ENCODE results near the gene SPEM2.

The SPEM2 gene

GRCh38 chr17:7466639-7467341 lies 41.4 kb downstream of the SPEM2 start:
- TF ChIP-seq EZH2phosphoT487 (conservative IDR thresholded peaks at IDR 0.05; ENCODE audit: low read length): no peak
- no peak for TF ChIP-seq CTCF (IDR thresholded peaks at IDR 0.05; ENCODE audit: insufficient read depth, low read length, poor library complexity, severe bottlenecking)
- H2AFZ ChIP-seq (ENCODE audit: low read depth, low read length, severe bottlenecking): no peak overlapping the region
- H3K36me3 ChIP-seq (ENCODE audit: low read length): no peaks in the 10 kb centered on the region
- H3K27ac ChIP-seq (ENCODE audit: low read depth, low read length): no peak overlapping the region
- H3F3A ChIP-seq (ENCODE audit: insufficient read depth): no peaks in the 10 kb centered on the region
- no peak overlapping the region for H3K9ac ChIP-seq (ENCODE audit: low read length)
- H3K9me2 ChIP-seq (replicated peaks; ENCODE audit: insufficient read depth, low read length): no peaks in the 10 kb centered on the region
- no peaks in the 10 kb centered on the region for H3K79me2 ChIP-seq (ENCODE audit: insufficient read depth, low read length)
- H3K4me2 ChIP-seq (ENCODE audit: low read depth, low read length, poor library complexity, severe bottlenecking): no peak overlapping the region
- no peak overlapping the region for H3K4me3 ChIP-seq (ENCODE audit: insufficient read depth, low read length, poor library complexity, severe bottlenecking)
- H4K20me1 ChIP-seq (ENCODE audit: low read depth, low read length): no peaks in the 10 kb centered on the region
- H3K9me3 ChIP-seq (ENCODE audit: insufficient read depth, low read length): no peaks in the 10 kb centered on the region
- H3K27me3 ChIP-seq (ENCODE audit: low read length): no peaks in the 10 kb centered on the region

GRCh38 chr17:7467498-7467897 lies 42.1 kb downstream of the SPEM2 start:
- no peak for TF ChIP-seq EZH2phosphoT487 (conservative IDR thresholded peaks at IDR 0.05; ENCODE audit: low read length)
- TF ChIP-seq CTCF (IDR thresholded peaks at IDR 0.05; ENCODE audit: insufficient read depth, low read length, poor library complexity, severe bottlenecking): no peak
- Histone ChIP-seq H3K9me3 (ENCODE audit: insufficient read depth, low read length) (no peaks in the 10 kb centered on the region), H2AFZ (ENCODE audit: low read depth, low read length, severe bottlenecking) (no peak overlapping the region), H3K9ac (ENCODE audit: low read length) (no peak overlapping the region), H3K27ac (ENCODE audit: low read depth, low read length) (no peak overlapping the region), H4K20me1 (ENCODE audit: low read depth, low read length) (no peaks in the 10 kb centered on the region), H3F3A (ENCODE audit: insufficient read depth) (no peaks in the 10 kb centered on the region), H3K36me3 (ENCODE audit: low read length) (no peaks in the 10 kb centered on the region), H3K9me2 (replicated peaks; ENCODE audit: insufficient read depth, low read length) (no peaks in the 10 kb centered on the region), H3K79me2 (ENCODE audit: insufficient read depth, low read length) (no peaks in the 10 kb centered on the region), H3K4me3 (ENCODE audit: insufficient read depth, low read length, poor library complexity, severe bottlenecking) (no peak overlapping the region), H3K27me3 (ENCODE audit: low read length) (no peaks in the 10 kb centered on the region), H3K4me2 (ENCODE audit: low read depth, low read length, poor library complexity, severe bottlenecking) (no peak overlapping the region)

GRCh38 chr17:7468290-7468689 lies 42.9 kb downstream of the SPEM2 start:
- no peaks in the 10 kb centered on the region for H3K9me2 ChIP-seq (replicated peaks; ENCODE audit: insufficient read depth, low read length)
- H3K9ac ChIP-seq (ENCODE audit: low read length): no peak overlapping the region
- no peaks in the 10 kb centered on the region for H3K79me2 ChIP-seq (ENCODE audit: insufficient read depth, low read length)
- H4K20me1 ChIP-seq (ENCODE audit: low read depth, low read length): no peaks in the 10 kb centered on the region
- no peaks in the 10 kb centered on the region for H3F3A ChIP-seq (ENCODE audit: insufficient read depth)
- H2AFZ ChIP-seq (ENCODE audit: low read depth, low read length, severe bottlenecking): no peak overlapping the region
- no peak overlapping the region for H3K27ac ChIP-seq (ENCODE audit: low read depth, low read length)
- no peak overlapping the region for H3K4me2 ChIP-seq (ENCODE audit: low read depth, low read length, poor library complexity, severe bottlenecking)
- no peak for TF ChIP-seq CTCF (IDR thresholded peaks at IDR 0.05; ENCODE audit: insufficient read depth, low read length, poor library complexity, severe bottlenecking)
- TF ChIP-seq EZH2phosphoT487 (conservative IDR thresholded peaks at IDR 0.05; ENCODE audit: low read length): no peak
- H3K36me3 ChIP-seq (ENCODE audit: low read length): no peaks in the 10 kb centered on the region
- no peaks in the 10 kb centered on the region for H3K27me3 ChIP-seq (ENCODE audit: low read length)
- H3K4me3 ChIP-seq (ENCODE audit: insufficient read depth, low read length, poor library complexity, severe bottlenecking): no peak overlapping the region
- H3K9me3 ChIP-seq (ENCODE audit: insufficient read depth, low read length): no peaks in the 10 kb centered on the region

Data from SU-DHL-6 (cell line).